H9 (cell line): ENCODE measurements around the gene DNAJB6. TPM values are rescaled to one million over a fixed set of nuclear protein-coding genes. Genes with fewer than 3 reads are reported as not detected.

Source experiments
- DNase-seq: peaks from one replicate; pipeline ENCODE4 v3.0.0-alpha.2; 2017
- H2AFZ ChIP-seq: one replicate; pipeline ENCODE4 v1.6.1; 2013; ENCODE audit warnings: mild to moderate bottlenecking, low read length, control low read depth, moderate library complexity
- H2AK5ac ChIP-seq: 2 replicates; pipeline ENCODE4 v1.6.1; 2013; ENCODE audit warnings: low read length, control low read depth, mixed read lengths; ENCODE audit not compliant: insufficient read length
- H2BK120ac ChIP-seq: one replicate; pipeline ENCODE4 v1.6.1; 2013; ENCODE audit warnings: low read depth, mild to moderate bottlenecking, low read length, control low read depth, inconsistent platforms; ENCODE audit not compliant: poor library complexity, severe bottlenecking
- H2BK12ac ChIP-seq: 2 replicates; pipeline ENCODE4 v1.6.1; 2013; ENCODE audit warnings: low read length, control low read depth, mixed read lengths, low read depth; ENCODE audit not compliant: insufficient read length
- H2BK15ac ChIP-seq: 2 replicates; pipeline ENCODE4 v1.6.1; 2013; ENCODE audit warnings: low read depth, low read length, control low read depth
- H2BK20ac ChIP-seq: one replicate; pipeline ENCODE4 v1.6.1; 2013; ENCODE audit warnings: low read depth, mild to moderate bottlenecking, low read length, control low read depth, inconsistent platforms; ENCODE audit not compliant: poor library complexity, severe bottlenecking
- H2BK5ac ChIP-seq: 2 replicates; pipeline ENCODE4 v1.6.1; 2013; ENCODE audit warnings: low read length, control low read depth, mixed read lengths; ENCODE audit not compliant: insufficient read length
- H3K14ac ChIP-seq: 2 replicates; pipeline ENCODE4 v1.6.1; 2013; ENCODE audit warnings: low read length, control low read depth; ENCODE audit not compliant: insufficient read depth
- H3K18ac ChIP-seq: 2 replicates; pipeline ENCODE4 v1.6.1; 2013; ENCODE audit warnings: low read depth, mild to moderate bottlenecking, mixed read lengths, low read length, control low read depth; ENCODE audit not compliant: insufficient read length
- H3K23ac ChIP-seq: 2 replicates; pipeline ENCODE4 v1.6.1; 2013; ENCODE audit warnings: low read length, control low read depth, mixed read lengths, low read depth; ENCODE audit not compliant: insufficient read length
- H3K23me2 ChIP-seq: 2 replicates; pipeline ENCODE4 v1.6.1; 2013; ENCODE audit warnings: low read depth, mild to moderate bottlenecking, mixed read lengths, low read length, control low read depth; ENCODE audit not compliant: insufficient read length, poor library complexity, severe bottlenecking
- H3K27ac ChIP-seq: 2 replicates; pipeline ENCODE4 v1.5.1; 2013; ENCODE audit warnings: low read length, control low read depth, mixed read lengths, low read depth; ENCODE audit not compliant: insufficient read length
- H3K27me3 ChIP-seq: 2 replicates; pipeline ENCODE4 v1.6.1; 2013; ENCODE audit warnings: low read length, control low read depth, inconsistent platforms; ENCODE audit not compliant: insufficient read depth
- H3K4ac ChIP-seq: 2 replicates; pipeline ENCODE4 v1.6.1; 2013; ENCODE audit warnings: low read depth, mild to moderate bottlenecking, control low read depth, inconsistent platforms, low read length, moderate library complexity
- H3K4me1 ChIP-seq: 2 replicates; pipeline ENCODE4 v1.6.1; 2013; ENCODE audit warnings: low read length, control low read depth, inconsistent platforms; ENCODE audit not compliant: insufficient read depth
- H3K4me2 ChIP-seq: 2 replicates; pipeline ENCODE4 v1.6.1; 2013; ENCODE audit warnings: low read length, control low read depth, mixed read lengths; ENCODE audit not compliant: insufficient read length, insufficient read depth
- H3K56ac ChIP-seq: 2 replicates; pipeline ENCODE4 v1.6.1; 2013; ENCODE audit warnings: low read depth, mild to moderate bottlenecking, mixed read lengths, low read length, control low read depth; ENCODE audit not compliant: insufficient read length
- H3K79me1 ChIP-seq: 2 replicates; pipeline ENCODE4 v1.6.1; 2013; ENCODE audit warnings: low read depth, mild to moderate bottlenecking, moderate library complexity, low read length, control low read depth, inconsistent platforms; ENCODE audit not compliant: insufficient read depth, poor library complexity, severe bottlenecking
- H3K79me2 ChIP-seq: 2 replicates; pipeline ENCODE4 v1.6.1; 2013; ENCODE audit warnings: low read length, control low read depth, inconsistent platforms; ENCODE audit not compliant: insufficient read depth
- H3K9ac ChIP-seq: 2 replicates; pipeline ENCODE4 v1.6.1; 2013; ENCODE audit warnings: low read length, control low read depth, mixed read lengths; ENCODE audit not compliant: insufficient read length; ENCODE audit errors: extremely low read depth
- H3K9me3 ChIP-seq: one replicate; pipeline ENCODE4 v1.6.1; 2013; ENCODE audit warnings: low read depth, low read length, inconsistent platforms; ENCODE audit not compliant: control insufficient read depth
- H3T11ph ChIP-seq: one replicate; pipeline ENCODE4 v1.6.1; 2013; ENCODE audit warnings: mild to moderate bottlenecking, low read length, control low read depth, inconsistent platforms
- H4K20me1 ChIP-seq: one replicate; pipeline ENCODE4 v1.6.1; 2013; ENCODE audit not compliant: control insufficient read depth, insufficient read length, insufficient read depth
- H4K5ac ChIP-seq: 2 replicates; pipeline ENCODE4 v1.6.1; 2013; ENCODE audit warnings: low read depth, mild to moderate bottlenecking, mixed read lengths, low read length, control low read depth; ENCODE audit not compliant: insufficient read length
- H4K8ac ChIP-seq: replicated peaks from 2 replicates; pipeline ENCODE4 v1.6.1; 2013; ENCODE audit warnings: low read length, control low read depth, mixed read lengths, low read depth; ENCODE audit not compliant: insufficient read length
- H4K91ac ChIP-seq: 2 replicates; pipeline ENCODE4 v1.6.1; 2013; ENCODE audit warnings: low read depth, mild to moderate bottlenecking, moderate library complexity, mixed read lengths, low read length, control low read depth; ENCODE audit not compliant: insufficient read length
- H3K27ac Mint-ChIP-seq, 3 experiments: 2 replicates in 2 of 3; 3 replicates in 1 of 3; pipeline ENCODE4 v1.8.0; 2020 to 2021; ENCODE audit warnings: mixed read lengths in 3 of 3, mild to moderate bottlenecking in 1 of 3, moderate library complexity in 1 of 3
- H3K27me3 Mint-ChIP-seq: 2 replicates; pipeline ENCODE4 v1.8.0; 2021; ENCODE audit warnings: low read depth, mild to moderate bottlenecking, moderate library complexity, mixed read lengths
- H3K36me3 Mint-ChIP-seq, 3 experiments: 2 replicates in 2 of 3; 3 replicates in 1 of 3; pipeline ENCODE4 v1.8.0; 2020 to 2021; ENCODE audit warnings: low read depth in 3 of 3, mixed read lengths in 3 of 3; ENCODE audit not compliant: insufficient read depth in 1 of 3
- H3K4me1 Mint-ChIP-seq, 2 experiments: 2 replicates each; pipeline ENCODE4 v1.8.0; 2020; ENCODE audit warnings: mixed read lengths in 2 of 2
- H3K4me3 Mint-ChIP-seq, 2 experiments: 2 replicates in 1 of 2; 3 replicates in 1 of 2; pipeline ENCODE4 v1.8.0; 2020 to 2021; ENCODE audit warnings: mild to moderate bottlenecking in 2 of 2, mixed read lengths in 2 of 2, moderate library complexity in 1 of 2
- H3K9me3 Mint-ChIP-seq, 2 experiments: 2 replicates in 1 of 2; 3 replicates in 1 of 2; pipeline ENCODE4 v1.8.0; 2020; ENCODE audit warnings: mild to moderate bottlenecking in 2 of 2, mixed read lengths in 2 of 2, moderate library complexity in 1 of 2
- CTCF ChIP-seq: fragments of 200-600 bp; sonication (generic); conservative IDR thresholded peaks from 3 replicates; pipeline ENCODE4 v1.8.0; 2021; ENCODE audit warnings: antibody characterized with exemption, mild to moderate bottlenecking
- WGBS: extraction: QIAGEN DNeasy Blood & Tissue Kit; methylation state at CpG from one replicate; pipeline ENCODE4 v1.1.7; 2013; ENCODE audit warnings: missing lambda C conversion rate, low lambda C conversion rate, mixed read lengths; ENCODE audit not compliant: insufficient read length; ENCODE audit errors: extremely low coverage; 5-methylcytosine and 5-hydroxymethylcytosine counted together
- total RNA-seq: library from RNA; stranded (reverse); gene quantifications from 2 replicates; pipeline ENCODE4 v1.2.1, GENCODE V29; 2021

DNAJB6 gene
- total RNA-seq, 1 experiment from 2014 or later, result 215 TPM

GRCh38 chr7:157377436-157378124, 40.8 kb downstream of the DNAJB6 start:
- Mint-ChIP-seq H3K4me1 (peaks cover 30 to 48% of the 10 kb centered on the region in 2 experiments), H3K27ac (peak overlapping the region in 2 of 3 experiments; percentile 8 to 26; a peak in 3 of 7 replicates)
- WGBS, result no CpG with 5 or more reads among the region's 11 CpGs

More at GRCh38 chr7:157377436-157378124, 40.8 kb downstream of the DNAJB6 start:
- Histone ChIP-seq H3K27ac (no peak overlapping the region), H3K4me2 (no peak overlapping the region), H2BK20ac (no peak overlapping the region), H3K9ac (no peak overlapping the region), H3K79me2 (peaks cover 63% of the 10 kb centered on the region), H3K9me3 (no peaks in the 10 kb centered on the region), H3K56ac (no peak overlapping the region), H3K23me2 (no peaks in the 10 kb centered on the region), H2AFZ (no peak overlapping the region), H4K8ac (no peak overlapping the region), H4K20me1 (peaks cover 7% of the 10 kb centered on the region), H4K91ac (no peak overlapping the region), H2BK120ac (no peak overlapping the region), H3K18ac (no peak overlapping the region), H2AK5ac (no peak overlapping the region), H3T11ph (no peak overlapping the region), H2BK15ac (no peak overlapping the region), H2BK5ac (no peak overlapping the region), H3K79me1 (peaks cover 3% of the 10 kb centered on the region), H3K4ac (no peak overlapping the region), H3K4me1 (peaks cover 3% of the 10 kb centered on the region), H4K5ac (no peak overlapping the region), H3K23ac (no peak overlapping the region), H3K27me3 (no peaks in the 10 kb centered on the region), H3K14ac (no peak overlapping the region), H2BK12ac (no peak overlapping the region)
- TF ChIP-seq CTCF, result no peak
- Mint-ChIP-seq H3K9me3 (no peaks in the 10 kb centered on the region), H3K36me3 (peaks cover 46 to 87% (median 77%) of the 10 kb centered on the region in 3 experiments), H3K4me3 (no peak overlapping the region), H3K27me3 (no peaks in the 10 kb centered on the region)
- DNase-seq, result no peak
